ENCODE data around the gene FAM161B.

DNA sequence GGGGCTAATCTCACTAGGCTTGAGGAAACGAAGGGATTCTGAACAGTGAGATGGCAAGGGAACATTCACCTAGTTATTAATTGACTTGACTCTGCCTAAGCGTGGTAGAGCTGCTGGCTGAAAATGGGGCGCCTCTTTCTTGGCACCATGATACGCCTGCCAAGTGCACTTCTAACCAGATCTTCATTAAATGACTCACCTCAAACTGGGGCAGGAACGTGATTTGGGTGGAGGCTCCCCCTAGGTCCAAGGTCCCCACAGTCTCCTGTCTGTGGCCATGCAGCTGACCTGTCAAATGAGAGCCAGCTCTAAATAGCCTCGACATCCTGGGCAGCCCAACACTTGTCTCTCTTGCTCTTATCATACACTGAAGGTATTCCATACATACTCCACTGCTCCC, 26.2 kb upstream of the FAM161B start:
- no peak for TF ChIP-seq MXI1 (IDR thresholded peaks at IDR 0.05; ENCODE audit: borderline replicate concordance, low read depth, low read length)
- no peak for TF ChIP-seq POLR2A (IDR thresholded peaks at IDR 0.05; ENCODE audit: low read depth, low read length)
- no peak for TF ChIP-seq RCOR1 (IDR thresholded peaks at IDR 0.05; ENCODE audit: insufficient replicate concordance, low read length)
- TF ChIP-seq RAD21 (IDR thresholded peaks at IDR 0.05; ENCODE audit: low read length): no peak
- TF ChIP-seq, protein P1, sequence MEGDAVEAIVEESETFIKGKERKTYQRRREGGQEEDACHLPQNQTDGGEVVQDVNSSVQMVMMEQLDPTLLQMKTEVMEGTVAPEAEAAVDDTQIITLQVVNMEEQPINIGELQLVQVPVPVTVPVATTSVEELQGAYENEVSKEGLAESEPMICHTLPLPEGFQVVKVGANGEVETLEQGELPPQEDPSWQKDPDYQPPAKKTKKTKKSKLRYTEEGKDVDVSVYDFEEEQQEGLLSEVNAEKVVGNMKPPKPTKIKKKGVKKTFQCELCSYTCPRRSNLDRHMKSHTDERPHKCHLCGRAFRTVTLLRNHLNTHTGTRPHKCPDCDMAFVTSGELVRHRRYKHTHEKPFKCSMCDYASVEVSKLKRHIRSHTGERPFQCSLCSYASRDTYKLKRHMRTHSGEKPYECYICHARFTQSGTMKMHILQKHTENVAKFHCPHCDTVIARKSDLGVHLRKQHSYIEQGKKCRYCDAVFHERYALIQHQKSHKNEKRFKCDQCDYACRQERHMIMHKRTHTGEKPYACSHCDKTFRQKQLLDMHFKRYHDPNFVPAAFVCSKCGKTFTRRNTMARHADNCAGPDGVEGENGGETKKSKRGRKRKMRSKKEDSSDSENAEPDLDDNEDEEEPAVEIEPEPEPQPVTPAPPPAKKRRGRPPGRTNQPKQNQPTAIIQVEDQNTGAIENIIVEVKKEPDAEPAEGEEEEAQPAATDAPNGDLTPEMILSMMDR (conservative IDR thresholded peaks at IDR 0.05; ENCODE audit: low read depth, low read length): no peak
- TF ChIP-seq, protein P2, sequence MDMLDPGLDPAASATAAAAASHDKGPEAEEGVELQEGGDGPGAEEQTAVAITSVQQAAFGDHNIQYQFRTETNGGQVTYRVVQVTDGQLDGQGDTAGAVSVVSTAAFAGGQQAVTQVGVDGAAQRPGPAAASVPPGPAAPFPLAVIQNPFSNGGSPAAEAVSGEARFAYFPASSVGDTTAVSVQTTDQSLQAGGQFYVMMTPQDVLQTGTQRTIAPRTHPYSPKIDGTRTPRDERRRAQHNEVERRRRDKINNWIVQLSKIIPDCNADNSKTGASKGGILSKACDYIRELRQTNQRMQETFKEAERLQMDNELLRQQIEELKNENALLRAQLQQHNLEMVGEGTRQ (IDR thresholded peaks at IDR 0.05; ENCODE audit: low read depth, low read length): no peak
- no peak for TF ChIP-seq BHLHE40 (IDR thresholded peaks at IDR 0.05; ENCODE audit: low read depth, low read length)
- TF ChIP-seq RFX5 (IDR thresholded peaks at IDR 0.05; ENCODE audit: low read depth, low read length): no peak
- TF ChIP-seq MAZ (IDR thresholded peaks at IDR 0.05; ENCODE audit: borderline replicate concordance, low read depth, low read length): no peak
- no peak for TF ChIP-seq CHD1 (IDR thresholded peaks at IDR 0.05; ENCODE audit: low read depth, low read length)
- no peak for TF ChIP-seq CEBPB (IDR thresholded peaks at IDR 0.05; ENCODE audit: low read depth, low read length)
- TF ChIP-seq FOS (IDR thresholded peaks at IDR 0.05; ENCODE audit: low read depth, low read length): no peak

Data from IMR-90 (cell line).